ENCODE measurements around the gene ZNF343. TPM values are rescaled to one million over a fixed set of nuclear protein-coding genes. Genes with fewer than 3 reads are reported as not detected.

Gene ZNF343
- total and polyA plus RNA-seq, 12 donors = 5.8 to 13.0 (median 9.4) TPM

- TF ChIP-seq POLR2A (IDR thresholded peaks at IDR 0.05) = no peak
- TF ChIP-seq CTCF (IDR thresholded peaks at IDR 0.05) = no peak
Measured at GRCh38 chr20:2455771-2456497, 52.8 kb downstream of the ZNF343 start.

GRCh38 chr20:2453792-2454191 is 54.9 kb downstream of the ZNF343 start:
- Histone ChIP-seq H3K27ac (no peak overlapping the region), H3K9me3 (replicated peaks in 1 of 3) (no peaks in the 10 kb centered on the region), H3K4me1 (replicated peaks in 1 of 2) (no peaks in the 10 kb centered on the region), H3K4me3 (no peak overlapping the region), H3K27me3 (no peaks in the 10 kb centered on the region), H3K36me3 (replicated peaks in 1 of 2) (peaks cover 0 to 4% of the 10 kb centered on the region in 2 donors)
- intact Hi-C loops (cut with DNase I) = loop anchor here (5.0 to 10.0 kb wide), 3 partner anchors 249 to 349 kb away; partner anchors contain the start of gene STK35 (in 1 of the 2)
- TF ChIP-seq CTCF (IDR thresholded peaks at IDR 0.05) (no peak), POLR2A (IDR thresholded peaks at IDR 0.05) (no peak)
- 71 to 87% (median 83%) methylated on average over 3 of the region's 3 CpGs for WGBS, 4 donors
- no peak for DNase-seq

More at GRCh38 chr20:2455771-2456497, 52.8 kb downstream of the ZNF343 start:
- peak overlapping the region in 1 of 5 donors; percentile 21 for H3K27ac ChIP-seq
- peaks cover 0 to 25% of the 10 kb centered on the region in 2 donors for H3K36me3 ChIP-seq (replicated peaks in 1 of 2)
- H3K9me3 ChIP-seq (replicated peaks in 1 of 3) = no peaks in the 10 kb centered on the region
- no peaks in the 10 kb centered on the region for H3K27me3 ChIP-seq
- 49 to 62% (median 55%) methylated on average over 2 of the region's 2 CpGs for WGBS, 4 donors
- intact Hi-C loops (cut with DNase I) = loop anchor here in 1 of 2 donors (10.0 kb wide), 2 partner anchors 251 to 351 kb away; partner anchors contain the start of gene STK35
- no peak overlapping the region for H3K4me3 ChIP-seq
- peak in 5 of 7 donors; percentile 41 to 65 (median 58) for DNase-seq
- no peaks in the 10 kb centered on the region for H3K4me1 ChIP-seq (replicated peaks in 1 of 2)

GRCh38 chr20:2451939-2452732 is 56.6 kb downstream of the ZNF343 start:
- intact Hi-C loops (cut with DNase I) = loop anchor here (5.0 to 10.0 kb wide), 3 partner anchors 247 to 347 kb away; partner anchors contain the start of gene STK35 (in 1 of the 2)
- Histone ChIP-seq H3K4me1 (replicated peaks in 1 of 2) (no peaks in the 10 kb centered on the region), H3K27me3 (no peaks in the 10 kb centered on the region), H3K36me3 (replicated peaks in 1 of 2) (no peaks in the 10 kb centered on the region), H3K27ac (no peak overlapping the region), H3K9me3 (replicated peaks in 1 of 3) (no peaks in the 10 kb centered on the region), H3K4me3 (no peak overlapping the region)
- DNase-seq = peak; percentile 73 to 90 (median 81)
- whole genome bisulfite sequencing, 4 donors = 51 to 59% (median 56%) methylated on average over 8 of the region's 8 CpGs
- no peak for TF ChIP-seq POLR2A (IDR thresholded peaks at IDR 0.05)
- peak; percentile 67 to 91 (median 77) for TF ChIP-seq CTCF (IDR thresholded peaks at IDR 0.05)

GRCh38 chr20:2451422-2451821 is 57.3 kb downstream of the ZNF343 start:
- Histone ChIP-seq H3K4me1 (replicated peaks in 1 of 2) (no peaks in the 10 kb centered on the region), H3K27me3 (no peaks in the 10 kb centered on the region), H3K27ac (no peak overlapping the region), H3K9me3 (replicated peaks in 1 of 3) (no peaks in the 10 kb centered on the region), H3K36me3 (replicated peaks in 1 of 2) (no peaks in the 10 kb centered on the region), H3K4me3 (no peak overlapping the region)
- no peak for DNase-seq
- no peak for TF ChIP-seq POLR2A (IDR thresholded peaks at IDR 0.05)
- TF ChIP-seq CTCF (IDR thresholded peaks at IDR 0.05) = no peak
- intact Hi-C loops (cut with DNase I) = loop anchor here (5.0 to 10.0 kb wide), 3 partner anchors 247 to 347 kb away; partner anchors contain the start of gene STK35 (in 1 of the 2)
- WGBS, 4 donors = 74 to 83% (median 80%) methylated on average over 5 of the region's 5 CpGs
